Transverse colon (tissue), 4 donors: Measurements from ENCODE around the gene FBXL14. TPM values are rescaled to one million over a fixed set of nuclear protein-coding genes. Genes with fewer than 3 reads are reported as not detected.

Source experiments
- DNase-seq: peaks from one replicate; pipeline ENCODE4 v3.0.0-alpha.2; 2019
- H3K27ac ChIP-seq, 4 donors: fragments of 200-600 bp; sonication (generic); 2 replicates each; pipeline ENCODE4 v1.5.1; 2016 to 2018; ENCODE audit warnings: inconsistent platforms in 4 of 4
- H3K27me3 ChIP-seq: fragments of 200-600 bp; sonication (generic); 2 replicates; pipeline ENCODE4 v1.5.1; 2017; ENCODE audit warnings: inconsistent platforms
- H3K36me3 ChIP-seq, 4 donors: fragments of 200-600 bp; sonication (generic); 2 replicates each; pipeline ENCODE4 v1.5.1; 2017 to 2019; ENCODE audit warnings: inconsistent platforms in 4 of 4
- H3K4me1 ChIP-seq, 4 donors: fragments of 200-600 bp; sonication (generic); 2 replicates each; pipeline ENCODE4 v1.5.1; 2017 to 2020; ENCODE audit warnings: inconsistent platforms in 4 of 4
- H3K4me3 ChIP-seq, 4 donors: fragments of 200-600 bp; sonication (generic); 1 replicate in 1 of 4; 2 replicates in 3 of 4; pipeline versions ENCODE4 v1.5.1 to v1.6.1; 2017 to 2019; ENCODE audit warnings: inconsistent platforms in 4 of 4
- H3K9me3 ChIP-seq, 2 donors: fragments of 200-600 bp; sonication (generic); 2 replicates each; pipeline ENCODE4 v1.5.1; 2017 to 2019; ENCODE audit warnings: inconsistent platforms in 2 of 2
- EP300 ChIP-seq: sonication (generic); formaldehyde crosslinking; IDR thresholded peaks from one replicate; pipeline ENCODE4 v1.6.1; 2017; ENCODE audit warnings: antibody characterized with exemption, low read depth
- POLR2A ChIP-seq: fragments of 450-650 bp; IDR thresholded peaks from one replicate; pipeline ENCODE4 v1.6.1; 2016; ENCODE audit warnings: antibody characterized with exemption, mild to moderate bottlenecking, moderate library complexity
- POLR2AphosphoS5 ChIP-seq, 3 donors: sonication (generic); formaldehyde crosslinking; IDR thresholded peaks; one replicate each; pipeline ENCODE4 v1.6.1; 2016; ENCODE audit warnings: antibody characterized with exemption in 3 of 3
- WGBS, 2 donors: methylation state at CpG; one replicate each; pipeline ENCODE4 v1.1.5; 2018; ENCODE audit warnings: low coverage in 1 of 2; 5-methylcytosine and 5-hydroxymethylcytosine counted together
- in situ Hi-C, 4 donors: fragments of 200-750 bp; cut with MboI; loops; one replicate each; pipeline versions ENCODE4 v1.15.0 to v1.15.1; 2017; ENCODE audit warnings: low sequenced_read_pairs in 3 of 4, low pct_ligation_motif_present in 1 of 4, low pct_unique_long_range_greater_than_20kb in 1 of 4
- intact Hi-C: fragments of 100-400 bp; cut with DNase I; formaldehyde crosslinking; loops from one replicate; pipeline ENCODE4 v1.15.1; 2023; ENCODE audit warnings: low total_unique reads
- total RNA-seq, 4 donors: library from RNA; depleted of rRNA; stranded (reverse); fragments of >200 nt; gene quantifications; one replicate each; pipeline ENCODE4 v1.1.0, GENCODE V29; 2016
- TF ChIP-seq, protein P1 (sequence below), 5 experiments: fragments of 200-600 bp in 3 of 5; fragments of 450-650 bp in 2 of 5; sonication (generic) in 3 of 5; IDR thresholded peaks; 1 replicate in 2 of 5; 2 replicates in 3 of 5; pipeline ENCODE4 v1.5.1; 2016 to 2017; ENCODE audit warnings: antibody characterized with exemption in 5 of 5, inconsistent platforms in 3 of 5, mild to moderate bottlenecking in 2 of 5, moderate library complexity in 1 of 5

FBXL14 gene
- total RNA-seq, 4 donors from 2014 or later, result 15.5 to 44.4 (median 28.0) TPM

DNA sequence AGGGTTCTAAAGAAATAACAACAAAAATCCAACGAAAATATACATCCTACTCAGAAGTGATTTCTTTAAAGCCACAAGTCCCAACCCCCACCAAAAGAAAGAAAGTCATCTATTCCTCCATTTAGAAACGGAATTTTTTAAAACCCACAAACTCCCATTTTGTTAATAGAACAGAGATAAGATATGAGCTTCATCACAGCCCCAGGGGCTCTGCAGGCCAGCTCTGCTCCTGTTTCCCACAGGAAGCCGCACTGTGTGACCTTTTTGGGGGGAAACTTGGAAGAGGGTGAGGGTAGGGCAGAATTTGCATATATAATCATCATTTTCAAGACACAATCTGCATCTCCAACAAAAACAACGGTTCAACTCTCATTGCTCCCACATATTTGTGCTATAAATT is 2.8 kb downstream of the FBXL14 start:
- Histone ChIP-seq H3K27me3 (no peaks in the 10 kb centered on the region), H3K36me3 (no peaks in the 10 kb centered on the region), H3K4me3 (peak overlapping the region in 3 of 4 donors; percentile 5 to 78 (median 66)), H3K4me1 (peaks cover 15 to 84% (median 72%) of the 10 kb centered on the region in 4 donors), H3K27ac (peak overlapping the region; percentile 76 to 99 (median 95)), H3K9me3 (no peaks in the 10 kb centered on the region)
- in situ Hi-C loops (loop anchor here in 1 of 4 donors (25.0 kb wide), 1 partner anchor 479 kb away; no protein-coding TSS in a partner anchor), intact Hi-C loops (no loop called here)
- TF ChIP-seq, protein P1, sequence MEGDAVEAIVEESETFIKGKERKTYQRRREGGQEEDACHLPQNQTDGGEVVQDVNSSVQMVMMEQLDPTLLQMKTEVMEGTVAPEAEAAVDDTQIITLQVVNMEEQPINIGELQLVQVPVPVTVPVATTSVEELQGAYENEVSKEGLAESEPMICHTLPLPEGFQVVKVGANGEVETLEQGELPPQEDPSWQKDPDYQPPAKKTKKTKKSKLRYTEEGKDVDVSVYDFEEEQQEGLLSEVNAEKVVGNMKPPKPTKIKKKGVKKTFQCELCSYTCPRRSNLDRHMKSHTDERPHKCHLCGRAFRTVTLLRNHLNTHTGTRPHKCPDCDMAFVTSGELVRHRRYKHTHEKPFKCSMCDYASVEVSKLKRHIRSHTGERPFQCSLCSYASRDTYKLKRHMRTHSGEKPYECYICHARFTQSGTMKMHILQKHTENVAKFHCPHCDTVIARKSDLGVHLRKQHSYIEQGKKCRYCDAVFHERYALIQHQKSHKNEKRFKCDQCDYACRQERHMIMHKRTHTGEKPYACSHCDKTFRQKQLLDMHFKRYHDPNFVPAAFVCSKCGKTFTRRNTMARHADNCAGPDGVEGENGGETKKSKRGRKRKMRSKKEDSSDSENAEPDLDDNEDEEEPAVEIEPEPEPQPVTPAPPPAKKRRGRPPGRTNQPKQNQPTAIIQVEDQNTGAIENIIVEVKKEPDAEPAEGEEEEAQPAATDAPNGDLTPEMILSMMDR (IDR thresholded peaks at IDR 0.05), result no peak
- TF ChIP-seq EP300 (no peak), POLR2A (no peak), POLR2AphosphoS5 (IDR thresholded peaks at IDR 0.05) (no peak)
- DNase-seq, result no peak
- 15 to 25% methylated on average over 4 of the region's 4 CpGs for WGBS, 2 donors

DNA sequence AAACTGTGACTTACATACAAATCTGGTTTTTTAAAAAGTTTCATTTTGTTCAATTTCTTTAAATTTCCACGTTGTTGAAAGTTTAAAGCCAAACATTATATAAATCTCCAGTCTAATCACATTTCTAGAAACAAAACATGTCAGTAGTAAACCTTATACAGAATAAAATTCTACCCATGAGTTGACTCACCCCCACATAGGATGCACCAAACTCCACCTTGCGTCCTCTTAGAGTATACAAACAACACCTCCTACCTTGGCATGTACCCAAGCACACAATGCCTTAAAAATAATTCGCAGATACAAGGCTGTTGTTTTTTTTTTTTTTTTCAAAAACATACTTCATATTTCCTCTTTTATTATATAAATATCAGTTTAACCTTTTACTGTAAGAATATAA is 3.3 kb downstream of the FBXL14 start:
- peaks cover 15 to 79% (median 68%) of the 10 kb centered on the region in 4 donors for H3K4me1 ChIP-seq
- in situ Hi-C loops, result loop anchor here in 1 of 4 donors (25.0 kb wide), 1 partner anchor 479 kb away; no protein-coding TSS in a partner anchor

DNA sequence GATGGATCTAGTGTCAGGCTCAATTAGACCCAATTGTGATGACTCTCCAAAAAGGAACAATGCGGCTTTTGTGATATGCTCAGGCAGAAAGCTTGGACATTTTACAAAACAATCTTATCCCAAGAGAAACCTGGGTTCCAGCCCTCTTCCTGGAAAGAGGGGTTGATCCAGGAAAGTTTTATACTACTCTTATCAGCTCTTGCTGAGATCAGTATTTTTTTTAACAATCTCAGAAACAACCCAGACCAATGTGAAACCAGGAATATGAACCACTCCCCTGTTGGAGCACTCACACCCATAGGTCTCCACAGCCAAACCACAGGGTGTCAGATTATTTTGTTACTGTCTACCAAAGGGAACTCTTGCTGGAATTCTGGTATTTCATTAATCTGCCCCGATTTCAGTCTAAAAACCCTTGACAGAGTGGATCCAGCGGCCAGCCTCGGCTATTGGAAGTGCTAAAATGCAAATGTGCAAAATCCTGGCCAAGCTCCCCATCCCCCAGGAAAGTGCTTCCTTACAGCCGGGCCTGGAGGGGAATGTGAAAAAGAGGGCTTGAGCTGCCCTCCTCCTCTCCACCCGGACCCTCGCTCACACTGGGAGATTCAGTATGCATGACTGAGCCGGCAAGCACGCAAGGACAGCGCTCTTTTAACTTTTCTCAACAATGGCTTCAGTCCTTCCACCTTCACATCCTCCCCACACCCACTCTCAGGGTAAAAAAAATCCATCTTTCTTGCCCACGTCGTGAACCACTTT is 4.0 kb downstream of the FBXL14 start:
- in situ Hi-C loops, result loop anchor here in 1 of 4 donors (25.0 kb wide), 1 partner anchor 478 kb away; no protein-coding TSS in a partner anchor

More for the DNA sequence above, 3.3 kb downstream of the FBXL14 start:
- H3K9me3 ChIP-seq, result no peaks in the 10 kb centered on the region
- intact Hi-C loops, result no loop called here
- H3K36me3 ChIP-seq, result no peaks in the 10 kb centered on the region
- peak overlapping the region in 3 of 4 donors; percentile 5 to 78 (median 66) for H3K4me3 ChIP-seq
- TF ChIP-seq POLR2A, result no peak
- TF ChIP-seq, protein P1 (IDR thresholded peaks at IDR 0.05), result peak in 3 of 5 experiments; percentile 15 to 29 (median 17)
- WGBS, 2 donors, result 7 to 13% methylated on average over 3 of the region's 3 CpGs
- H3K27ac ChIP-seq, result peak overlapping the region; percentile 76 to 99 (median 95)
- DNase-seq, result peak; percentile 37
- no peaks in the 10 kb centered on the region for H3K27me3 ChIP-seq

DNA sequence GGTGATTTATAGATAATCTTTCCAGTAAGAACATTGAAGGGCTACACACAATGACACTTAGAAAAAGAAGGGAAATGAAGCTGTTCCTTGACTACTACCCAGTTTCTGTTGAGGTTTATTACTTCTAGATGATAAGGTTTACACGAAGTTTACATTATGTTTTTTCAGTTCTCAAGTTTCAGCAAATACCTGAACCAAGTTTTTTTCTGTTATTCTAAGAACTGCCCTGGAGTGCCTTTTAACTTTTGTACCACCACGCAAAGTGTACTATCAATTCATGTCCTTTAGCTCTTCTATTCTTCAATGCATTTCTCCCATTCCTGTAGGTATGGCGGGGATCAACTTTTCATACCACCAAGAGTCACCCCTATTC is 5.8 kb downstream of the FBXL14 start:
- Histone ChIP-seq H3K4me3 (no peak overlapping the region), H3K27me3 (no peaks in the 10 kb centered on the region), H3K9me3 (no peaks in the 10 kb centered on the region), H3K27ac (peak overlapping the region; percentile 64 to 95 (median 68)), H3K4me1 (peaks cover 15 to 80% (median 62%) of the 10 kb centered on the region in 4 donors), H3K36me3 (no peaks in the 10 kb centered on the region)
- in situ Hi-C loops (loop anchor here in 2 of 4 donors (5.0 to 25.0 kb wide), 2 partner anchors 471 to 476 kb away; no protein-coding TSS in a partner anchor), intact Hi-C loops (no loop called here)
- no peak for DNase-seq
- 38 to 52% methylated on average over 3 of the region's 3 CpGs for WGBS, 2 donors
- TF ChIP-seq EP300, result no peak
- TF ChIP-seq POLR2A, result no peak
- no peak for TF ChIP-seq POLR2AphosphoS5 (IDR thresholded peaks at IDR 0.05)
- TF ChIP-seq, protein P1 (IDR thresholded peaks at IDR 0.05), result no peak

More for the DNA sequence above, 4.0 kb downstream of the FBXL14 start:
- TF ChIP-seq POLR2AphosphoS5 (IDR thresholded peaks at IDR 0.05) (no peak), EP300 (no peak), POLR2A (no peak)
- TF ChIP-seq, protein P1 (IDR thresholded peaks at IDR 0.05), result no peak
- H3K36me3 ChIP-seq, result no peaks in the 10 kb centered on the region
- peak overlapping the region; percentile 76 to 99 (median 95) for H3K27ac ChIP-seq
- no peaks in the 10 kb centered on the region for H3K27me3 ChIP-seq
- 24 to 30% methylated on average over 4 to 12 of the region's 12 CpGs for WGBS, 2 donors
- intact Hi-C loops, result no loop called here
- H3K9me3 ChIP-seq, result no peaks in the 10 kb centered on the region
- peaks cover 15 to 73% (median 63%) of the 10 kb centered on the region in 4 donors for H3K4me1 ChIP-seq
- H3K4me3 ChIP-seq, result peak overlapping the region in 3 of 4 donors; percentile 5 to 78 (median 66)
- peak; percentile 24 for DNase-seq
